Measurements from ENCODE around the gene SCNN1G. TPM values are rescaled to one million over a fixed set of nuclear protein-coding genes. Genes with fewer than 3 reads are reported as not detected.

The SCNN1G gene
- total RNA-seq, 4 donors from 2014 or later: 0.27 to 0.39 TPM; not detected in 2

DNA sequence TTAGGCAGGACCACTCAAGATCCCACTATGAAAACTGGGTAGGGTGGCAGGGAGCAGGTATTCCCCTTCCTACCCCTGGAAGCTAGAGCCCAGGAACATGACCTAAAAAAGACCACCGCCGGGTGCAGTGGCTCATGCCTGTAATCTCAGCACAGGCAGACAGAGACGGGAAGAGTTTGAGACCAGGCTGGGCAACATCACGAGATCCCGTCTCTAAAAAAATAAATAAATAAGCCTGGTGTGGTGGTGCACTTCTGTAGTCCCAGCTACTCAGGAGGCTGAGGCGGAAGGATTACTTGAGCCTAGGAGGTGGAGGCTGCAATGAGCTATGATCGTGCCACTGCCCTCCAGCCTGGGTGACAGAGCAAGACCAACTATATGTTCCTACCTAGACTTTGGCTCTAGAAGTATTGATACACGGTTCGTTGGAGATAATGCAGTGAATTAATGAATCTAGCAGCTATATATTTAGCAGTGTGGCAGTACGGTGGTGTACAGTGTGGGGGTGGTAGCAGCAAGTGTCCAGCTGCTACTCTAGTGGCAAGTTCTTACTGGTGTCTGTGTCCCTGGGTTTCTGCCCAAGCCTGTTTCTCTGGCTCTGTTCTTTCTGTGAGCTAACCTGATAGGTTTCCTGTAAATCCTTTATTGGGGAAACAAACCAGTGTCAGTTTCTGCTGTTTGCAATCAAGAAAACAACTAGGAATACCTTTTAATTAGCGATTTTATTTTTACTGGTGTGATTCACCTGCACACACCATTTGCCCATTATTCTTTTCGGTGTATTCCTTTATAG lies 30.0 kb upstream of the SCNN1G start:
- Histone ChIP-seq H3K36me3 (no peaks in the 10 kb centered on the region), H3K9me3 (no peaks in the 10 kb centered on the region), H3K27me3 (peaks cover 16% of the 10 kb centered on the region), H3K4me1 (peaks cover 0 to 15% (median 6%) of the 10 kb centered on the region in 3 donors), H3K27ac (no peak overlapping the region), H3K4me3 (no peak overlapping the region)
- WGBS, 2 donors (ENCODE audit: low coverage in 1 of 2): 71 to 78% methylated on average over 7 to 12 of the region's 12 CpGs
- no peak for ATAC-seq
- TF ChIP-seq, protein P1, sequence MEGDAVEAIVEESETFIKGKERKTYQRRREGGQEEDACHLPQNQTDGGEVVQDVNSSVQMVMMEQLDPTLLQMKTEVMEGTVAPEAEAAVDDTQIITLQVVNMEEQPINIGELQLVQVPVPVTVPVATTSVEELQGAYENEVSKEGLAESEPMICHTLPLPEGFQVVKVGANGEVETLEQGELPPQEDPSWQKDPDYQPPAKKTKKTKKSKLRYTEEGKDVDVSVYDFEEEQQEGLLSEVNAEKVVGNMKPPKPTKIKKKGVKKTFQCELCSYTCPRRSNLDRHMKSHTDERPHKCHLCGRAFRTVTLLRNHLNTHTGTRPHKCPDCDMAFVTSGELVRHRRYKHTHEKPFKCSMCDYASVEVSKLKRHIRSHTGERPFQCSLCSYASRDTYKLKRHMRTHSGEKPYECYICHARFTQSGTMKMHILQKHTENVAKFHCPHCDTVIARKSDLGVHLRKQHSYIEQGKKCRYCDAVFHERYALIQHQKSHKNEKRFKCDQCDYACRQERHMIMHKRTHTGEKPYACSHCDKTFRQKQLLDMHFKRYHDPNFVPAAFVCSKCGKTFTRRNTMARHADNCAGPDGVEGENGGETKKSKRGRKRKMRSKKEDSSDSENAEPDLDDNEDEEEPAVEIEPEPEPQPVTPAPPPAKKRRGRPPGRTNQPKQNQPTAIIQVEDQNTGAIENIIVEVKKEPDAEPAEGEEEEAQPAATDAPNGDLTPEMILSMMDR (IDR thresholded peaks at IDR 0.05): no peak
- TF ChIP-seq EP300 (IDR thresholded peaks at IDR 0.05) (no peak), POLR2AphosphoS5 (IDR thresholded peaks at IDR 0.05) (no peak), POLR2A (IDR thresholded peaks at IDR 0.05) (no peak)

DNA sequence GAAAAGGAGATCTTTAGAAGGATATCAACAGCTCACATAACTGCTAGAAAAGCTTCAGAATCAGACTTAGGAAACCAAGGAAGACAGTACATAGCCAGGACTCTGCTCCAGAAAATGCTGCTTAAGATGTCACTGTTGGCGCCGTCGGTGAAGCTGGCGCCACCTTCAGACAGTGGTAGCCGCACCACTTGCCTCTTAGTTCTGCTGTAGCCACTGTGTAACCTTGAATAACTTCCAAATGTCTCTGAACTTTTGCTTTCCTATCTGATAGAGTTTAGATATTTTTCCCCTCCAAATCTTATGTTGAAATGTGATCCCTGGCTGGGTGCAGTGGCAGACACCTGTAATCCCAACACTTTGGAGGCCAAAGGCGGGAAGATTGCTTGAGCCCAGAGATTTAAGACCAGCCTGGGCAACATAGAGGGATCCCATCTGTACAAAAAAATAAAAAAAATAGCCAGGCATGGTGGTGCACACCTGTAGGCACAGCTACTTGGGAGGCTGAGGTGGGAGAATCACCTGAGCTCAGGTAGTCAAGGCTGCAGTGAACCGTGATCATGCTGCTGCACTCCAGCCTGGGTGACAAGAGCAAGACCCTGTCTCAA lies 27.0 kb upstream of the SCNN1G start:
- H3K27me3 ChIP-seq: peaks cover 16% of the 10 kb centered on the region
- no peak overlapping the region for H3K27ac ChIP-seq
- no peak for TF ChIP-seq POLR2AphosphoS5 (IDR thresholded peaks at IDR 0.05)
- TF ChIP-seq, protein P1 (IDR thresholded peaks at IDR 0.05): peak in 1 of 4 experiments; percentile 49
- ATAC-seq: no peak
- no peaks in the 10 kb centered on the region for H3K9me3 ChIP-seq
- no peaks in the 10 kb centered on the region for H3K4me1 ChIP-seq
- no peak overlapping the region for H3K4me3 ChIP-seq
- no peaks in the 10 kb centered on the region for H3K36me3 ChIP-seq
- WGBS, 2 donors (ENCODE audit: low coverage in 1 of 2): 8 to 28% methylated on average over 5 to 7 of the region's 7 CpGs

DNA sequence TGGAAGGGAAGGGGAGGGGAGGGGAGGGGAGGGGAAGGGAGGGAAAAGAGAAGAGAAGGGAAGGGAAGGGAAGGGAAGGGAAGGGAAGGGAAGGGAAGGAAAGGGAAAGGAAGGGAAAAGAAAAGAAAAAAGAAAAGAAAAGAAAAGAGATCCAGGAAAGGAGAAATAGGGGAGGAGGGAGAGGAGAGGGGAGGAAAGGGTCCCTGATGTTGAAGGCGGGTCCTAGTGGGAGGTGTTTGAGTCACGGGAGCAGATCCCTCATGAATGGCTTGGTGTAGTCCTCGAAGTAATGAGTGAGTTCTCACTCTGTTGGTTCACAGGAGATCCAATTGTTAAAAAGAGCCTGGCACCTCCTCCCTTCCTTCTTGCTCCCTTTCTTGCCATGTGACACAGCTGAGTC lies 26.4 kb upstream of the SCNN1G start:
- H3K36me3 ChIP-seq: no peaks in the 10 kb centered on the region
- TF ChIP-seq, protein P1 (IDR thresholded peaks at IDR 0.05): no peak
- TF ChIP-seq POLR2AphosphoS5 (IDR thresholded peaks at IDR 0.05) (no peak), POLR2A (IDR thresholded peaks at IDR 0.05) (no peak), EP300 (IDR thresholded peaks at IDR 0.05) (no peak)
- peaks cover 16% of the 10 kb centered on the region for H3K27me3 ChIP-seq
- no peak overlapping the region for H3K4me3 ChIP-seq
- no peaks in the 10 kb centered on the region for H3K9me3 ChIP-seq
- 51 to 56% methylated on average over 3 of the region's 3 CpGs for WGBS, 2 donors (ENCODE audit: low coverage in 1 of 2)
- no peak overlapping the region for H3K27ac ChIP-seq
- no peak for ATAC-seq
- H3K4me1 ChIP-seq: no peaks in the 10 kb centered on the region

DNA sequence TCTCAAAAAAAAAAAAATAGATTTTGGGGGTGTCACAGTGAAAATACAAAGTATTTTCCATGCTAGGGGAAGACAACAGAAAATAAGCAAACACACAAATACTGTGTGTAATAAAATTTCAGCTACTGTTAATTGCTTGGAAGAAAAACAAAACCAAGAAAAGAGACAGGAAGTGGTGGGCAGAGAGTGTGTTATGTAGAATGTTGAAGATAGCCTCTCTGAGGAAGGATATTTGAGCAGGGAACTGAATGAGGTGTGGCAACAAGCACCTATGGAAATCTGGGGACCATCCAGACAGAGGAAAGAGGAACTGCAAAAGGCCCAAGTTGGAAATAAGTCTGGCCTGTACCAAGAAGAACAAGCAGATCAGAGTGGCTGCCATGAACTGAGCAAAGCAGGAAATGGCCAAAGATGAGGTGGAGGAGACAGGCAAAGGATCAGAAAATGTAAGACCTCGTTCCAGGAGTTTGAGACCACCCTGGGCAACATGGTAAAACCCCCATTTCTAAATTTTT lies 25.5 kb upstream of the SCNN1G start:
- Histone ChIP-seq H3K4me3 (no peak overlapping the region), H3K4me1 (no peaks in the 10 kb centered on the region), H3K27ac (no peak overlapping the region), H3K27me3 (peaks cover 16% of the 10 kb centered on the region), H3K36me3 (no peaks in the 10 kb centered on the region), H3K9me3 (no peaks in the 10 kb centered on the region)
- WGBS, 2 donors (ENCODE audit: low coverage in 1 of 2): 29 to 65% methylated on average over 1 of the region's 1 CpG
- no peak for TF ChIP-seq EP300 (IDR thresholded peaks at IDR 0.05)
- ATAC-seq: no peak

DNA sequence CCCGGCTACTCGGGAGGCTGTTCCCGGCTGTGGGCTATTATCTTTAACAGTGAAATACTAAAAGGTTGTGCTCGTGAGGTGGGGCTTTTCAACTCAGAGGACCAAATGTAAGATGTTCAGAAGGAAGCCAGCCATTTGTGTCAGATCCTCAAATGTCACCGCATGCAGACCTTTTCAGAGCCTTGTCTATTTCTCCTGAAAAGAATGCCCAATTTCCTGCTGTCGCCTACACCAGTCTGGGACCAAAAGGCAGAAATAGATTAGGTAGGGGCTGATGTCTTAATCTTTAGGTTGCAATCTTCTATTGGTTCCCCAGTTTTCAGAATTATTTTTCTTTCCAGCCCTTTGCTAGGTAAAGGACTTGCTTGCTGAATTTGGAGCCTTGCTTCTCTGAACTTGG lies 24.4 kb upstream of the SCNN1G start:
- H3K4me3 ChIP-seq: no peak overlapping the region
- H3K4me1 ChIP-seq: no peaks in the 10 kb centered on the region
- WGBS, 2 donors (ENCODE audit: low coverage in 1 of 2): 93 to 100% methylated on average over 4 to 6 of the region's 6 CpGs
- no peak overlapping the region for H3K27ac ChIP-seq
- H3K27me3 ChIP-seq: peaks cover 16% of the 10 kb centered on the region
- no peaks in the 10 kb centered on the region for H3K9me3 ChIP-seq
- no peaks in the 10 kb centered on the region for H3K36me3 ChIP-seq
- no peak for ATAC-seq
- no peak for TF ChIP-seq POLR2A (IDR thresholded peaks at IDR 0.05)
- no peak for TF ChIP-seq POLR2AphosphoS5 (IDR thresholded peaks at IDR 0.05)
- TF ChIP-seq EP300 (IDR thresholded peaks at IDR 0.05): no peak
- TF ChIP-seq, protein P1 (IDR thresholded peaks at IDR 0.05): no peak

Measured in gastroesophageal sphincter (tissue), 4 donors.